Thyroid gland (tissue), 4 donors: ENCODE measurements around the gene JSRP1. TPM values are rescaled to one million over a fixed set of nuclear protein-coding genes. Genes with fewer than 3 reads are reported as not detected.

Source experiments
- DNase-seq, 2 donors: peaks; one replicate each; pipeline ENCODE4 v3.0.0-alpha.2; 2019
- H3K27ac ChIP-seq, 3 donors: fragments of 200-600 bp; sonication (generic); 1 replicate in 2 of 3; 2 replicates in 1 of 3; pipeline ENCODE4 v1.5.1; 2016 to 2019; ENCODE audit warnings: mild to moderate bottlenecking in 1 of 3, moderate library complexity in 1 of 3
- H3K27me3 ChIP-seq: fragments of 200-600 bp; sonication (generic); one replicate; pipeline ENCODE4 v1.5.1; 2019
- H3K36me3 ChIP-seq, 2 donors: fragments of 200-600 bp; sonication (generic); one replicate each; pipeline ENCODE4 v1.5.1; 2016 to 2019
- H3K4me1 ChIP-seq, 2 donors: fragments of 200-600 bp; sonication (generic); one replicate each; pipeline ENCODE4 v1.5.1; 2017 to 2019
- H3K4me3 ChIP-seq, 3 donors: fragments of 200-600 bp; sonication (generic); replicated peaks in 1 of 3; 1 replicate in 2 of 3; 2 replicates in 1 of 3; pipeline ENCODE4 v1.5.1; 2016; ENCODE audit warnings: mild to moderate bottlenecking in 1 of 3
- H3K9me3 ChIP-seq: fragments of 200-600 bp; sonication (generic); one replicate; pipeline ENCODE4 v1.5.1; 2017
- CTCF ChIP-seq, 6 experiments: fragments of 200-600 bp in 3 of 6; fragments of 450-650 bp in 3 of 6; sonication (generic) in 3 of 6; IDR thresholded peaks; one replicate each; pipeline ENCODE4 v1.5.1; 2016 to 2019; ENCODE audit warnings: antibody characterized with exemption in 6 of 6, mild to moderate bottlenecking in 2 of 6, inconsistent platforms in 1 of 6, moderate library complexity in 1 of 6
- POLR2A ChIP-seq, 2 donors: fragments of 450-650 bp; IDR thresholded peaks; one replicate each; pipeline ENCODE4 v1.6.1; 2017; ENCODE audit warnings: antibody characterized with exemption in 2 of 2, mild to moderate bottlenecking in 2 of 2, moderate library complexity in 1 of 2
- WGBS, 2 donors: methylation state at CpG; one replicate each; pipeline ENCODE4 v1.1.5; 2017; 5-methylcytosine and 5-hydroxymethylcytosine counted together
- intact Hi-C: fragments of 100-400 bp; cut with DNase I; formaldehyde crosslinking; loops from one replicate; pipeline ENCODE4 v1.15.1; 2023
- total RNA-seq, 4 donors: library from RNA; depleted of rRNA; stranded (reverse); fragments of >200 nt; gene quantifications; one replicate each; pipeline ENCODE4 v1.2.3, GENCODE V29; 2016

Gene JSRP1
- total RNA-seq, 4 donors from 2014 or later, result not detected

GRCh38 chr19:2234996-2235380 is 21.2 kb downstream of the JSRP1 start:
- no peak for TF ChIP-seq POLR2A (IDR thresholded peaks at IDR 0.05)
- no peak for TF ChIP-seq CTCF (IDR thresholded peaks at IDR 0.05)
- peak overlapping the region in 2 of 3 donors; percentile 86 to 92 for H3K4me3 ChIP-seq
- H3K27ac ChIP-seq, result peak overlapping the region; percentile 96 to 99 (median 98)
- intact Hi-C loops, result loop anchor here (5.0 kb wide), 2 partner anchors 73 to 97 kb away; partner anchors contain the start of gene DOT1L
- peaks cover 14 to 20% of the 10 kb centered on the region in 2 donors for H3K36me3 ChIP-seq
- no peak for DNase-seq
- H3K4me1 ChIP-seq, result peaks cover 35 to 47% of the 10 kb centered on the region in 2 donors
- H3K9me3 ChIP-seq, result no peaks in the 10 kb centered on the region
- 63 to 65% methylated on average over 6 of the region's 6 CpGs for WGBS, 2 donors
- no peaks in the 10 kb centered on the region for H3K27me3 ChIP-seq

- Histone ChIP-seq H3K9me3 (no peaks in the 10 kb centered on the region), H3K27ac (peak overlapping the region in 1 of 3 donors; percentile 8), H3K4me3 (no peak overlapping the region), H3K36me3 (peaks cover 21 to 25% of the 10 kb centered on the region in 2 donors), H3K27me3 (no peaks in the 10 kb centered on the region), H3K4me1 (peaks cover 24 to 36% of the 10 kb centered on the region in 2 donors)
- no peak for DNase-seq
- intact Hi-C loops, result loop anchor here (5.0 kb wide), 1 partner anchor 71 kb away; the partner anchor contains the start of gene DOT1L
- 77 to 91% methylated on average over 19 to 23 of the region's 25 CpGs for WGBS, 2 donors
- TF ChIP-seq POLR2A (IDR thresholded peaks at IDR 0.05) (no peak), CTCF (IDR thresholded peaks at IDR 0.05) (no peak)
Observed at GRCh38 chr19:2233601-2234280, 22.5 kb downstream of the JSRP1 start.

GRCh38 chr19:2232286-2233151 is 23.7 kb downstream of the JSRP1 start:
- Histone ChIP-seq H3K9me3 (no peaks in the 10 kb centered on the region), H3K4me3 (no peak overlapping the region), H3K27ac (no peak overlapping the region), H3K27me3 (no peaks in the 10 kb centered on the region), H3K4me1 (peaks cover 12 to 23% of the 10 kb centered on the region in 2 donors), H3K36me3 (peaks cover 28 to 31% of the 10 kb centered on the region in 2 donors)
- DNase-seq, result no peak
- WGBS, 2 donors, result 94% methylated on average over 25 to 28 of the region's 30 CpGs
- intact Hi-C loops, result loop anchor here (5.0 kb wide), 1 partner anchor 70 kb away; the partner anchor contains the start of gene DOT1L
- no peak for TF ChIP-seq CTCF (IDR thresholded peaks at IDR 0.05)

GRCh38 chr19:2231621-2232221 is 24.5 kb downstream of the JSRP1 start:
- Histone ChIP-seq H3K36me3 (peaks cover 28 to 39% of the 10 kb centered on the region in 2 donors), H3K4me3 (no peak overlapping the region), H3K27ac (no peak overlapping the region), H3K9me3 (no peaks in the 10 kb centered on the region), H3K27me3 (no peaks in the 10 kb centered on the region), H3K4me1 (peaks cover 6 to 21% of the 10 kb centered on the region in 2 donors)
- TF ChIP-seq CTCF (IDR thresholded peaks at IDR 0.05) (no peak), POLR2A (IDR thresholded peaks at IDR 0.05) (no peak)
- no peak for DNase-seq
- intact Hi-C loops, result loop anchor here (5.0 kb wide), 1 partner anchor 69 kb away; the partner anchor contains the start of gene DOT1L
- 81% methylated on average over 8 to 14 of the region's 21 CpGs for WGBS, 2 donors
